B cell (primary cell): ENCODE measurements around the gene ATG16L1. TPM values are rescaled to one million over a fixed set of nuclear protein-coding genes. Genes with fewer than 3 reads are reported as not detected.

Experiments
- ATAC-seq: fragments of 200-7000 bp; cut with Tn5 transposase; one replicate; pipeline ENCODE4 v1.10.0; 2021; ENCODE audit warnings: low read depth, mild to moderate bottlenecking, moderate number of reproducible peaks, moderate library complexity
- CTCF ChIA-PET: fragments of 350-600 bp; sonication (Branson Sonifier 250); formaldehyde crosslinking; loops from one replicate; lab custom pipeline; 2021; ENCODE audit warnings: antibody characterized with exemption, inconsistent platforms; lab: Charles Lee
- POLR2A ChIA-PET: fragments of 350-600 bp; sonication (Branson Sonifier 250); formaldehyde crosslinking; loops from one replicate; lab custom pipeline; 2021; ENCODE audit warnings: antibody characterized with exemption; lab: Charles Lee
- DNase-seq: peaks from one replicate; pipeline ENCODE4 v3.0.0; 2013
- H2AFZ ChIP-seq: 2 replicates; pipeline ENCODE4 v1.6.1; 2012; ENCODE audit warnings: mild to moderate bottlenecking, low read depth, low read length; ENCODE audit not compliant: insufficient read depth, poor library complexity, severe bottlenecking
- H3K27ac ChIP-seq, 2 donors: 1 replicate in 1 of 2; 2 replicates in 1 of 2; pipeline ENCODE4 v1.5.1; 2012 to 2013; ENCODE audit warnings: low read length in 2 of 2, mild to moderate bottlenecking in 2 of 2, moderate library complexity in 1 of 2
- H3K27me3 ChIP-seq, 4 experiments: fragments of 200-600 bp in 1 of 4; sonication (generic) in 1 of 4; replicated peaks in 1 of 4; 1 replicate in 2 of 4; 2 replicates in 2 of 4; pipeline versions ENCODE4 v1.6.1 to v1.7.0; 2013 to 2016; ENCODE audit warnings: low read length in 3 of 4, mild to moderate bottlenecking in 2 of 4, mixed read lengths in 1 of 4, moderate library complexity in 1 of 4; ENCODE audit not compliant: insufficient read depth in 4 of 4, control insufficient read depth in 3 of 4; ENCODE audit errors: control extremely low read depth in 1 of 4
- H3K36me3 ChIP-seq, 2 experiments: replicated peaks in 1 of 2; 1 replicate in 1 of 2; 2 replicates in 1 of 2; pipeline versions ENCODE4 v1.6.1 to v1.7.1; 2013; ENCODE audit warnings: low read length in 1 of 2; ENCODE audit not compliant: insufficient read depth in 2 of 2, control insufficient read depth in 1 of 2; ENCODE audit errors: control extremely low read depth in 1 of 2, extremely low read depth in 1 of 2
- H3K4me1 ChIP-seq, 2 donors: fragments of 200-600 bp in 1 of 2; sonication (generic) in 1 of 2; 1 replicate in 1 of 2; 2 replicates in 1 of 2; pipeline versions ENCODE4 v1.5.1 to v1.6.1; 2013 to 2017; ENCODE audit warnings: low read length in 2 of 2; ENCODE audit not compliant: control insufficient read depth in 2 of 2, insufficient read depth in 2 of 2
- H3K4me2 ChIP-seq: replicated peaks from 2 replicates; pipeline ENCODE3; 2012; ENCODE audit warnings: mild to moderate bottlenecking, low read depth, low read length; ENCODE audit not compliant: poor library complexity, severe bottlenecking
- H3K4me3 ChIP-seq, 5 experiments: fragments of 200-600 bp in 1 of 5; sonication (generic) in 1 of 5; 1 replicate in 3 of 5; 2 replicates in 2 of 5; pipeline versions ENCODE4 v1.5.1 to v1.7.0; 2011 to 2016; ENCODE audit warnings: low read length in 4 of 5, mild to moderate bottlenecking in 4 of 5, low read depth in 2 of 5, control low read depth in 1 of 5, moderate library complexity in 1 of 5; ENCODE audit not compliant: insufficient read depth in 1 of 5; ENCODE audit errors: control extremely low read depth in 1 of 5, extremely low read depth in 1 of 5
- H3K79me2 ChIP-seq: fragments of 200-600 bp; sonication (generic); one replicate; pipeline ENCODE4 v1.6.0; 2016; ENCODE audit warnings: low read length; ENCODE audit not compliant: control insufficient read depth, insufficient read depth
- H3K9ac ChIP-seq: fragments of 200-600 bp; sonication (generic); 2 replicates; pipeline ENCODE4 v1.6.1; 2017; ENCODE audit warnings: mild to moderate bottlenecking, low read length, moderate library complexity
- H3K9me3 ChIP-seq, 3 donors: one replicate each; pipeline versions ENCODE4 v1.6.1 to v1.7.1; 2013; ENCODE audit warnings: low read length in 2 of 3; ENCODE audit not compliant: control insufficient read depth in 2 of 3, insufficient read depth in 1 of 3; ENCODE audit errors: control extremely low read depth in 1 of 3
- H4K20me1 ChIP-seq: 2 replicates; pipeline ENCODE4 v1.6.0; 2012; ENCODE audit warnings: mild to moderate bottlenecking, low read length; ENCODE audit not compliant: insufficient read depth, control insufficient read depth, poor library complexity, severe bottlenecking
- H3K27ac Mint-ChIP-seq: one replicate; pipeline ENCODE4 v1.8.0; 2021; ENCODE audit warnings: mixed read lengths
- H3K27me3 Mint-ChIP-seq: one replicate; pipeline ENCODE4 v1.8.0; 2021; ENCODE audit warnings: mixed read lengths
- H3K4me1 Mint-ChIP-seq: one replicate; pipeline ENCODE4 v1.8.0; 2021; ENCODE audit warnings: mixed read lengths
- H3K4me3 Mint-ChIP-seq: one replicate; pipeline ENCODE4 v1.8.0; 2021; ENCODE audit warnings: mixed read lengths
- H3K9me3 Mint-ChIP-seq: one replicate; pipeline ENCODE4 v1.8.0; 2022; ENCODE audit warnings: mixed read lengths; ENCODE audit not compliant: insufficient read depth
- EZH2 ChIP-seq: IDR thresholded peaks from 2 replicates; pipeline ENCODE4 v1.6.1; 2012; ENCODE audit warnings: borderline replicate concordance, low read depth, mild to moderate bottlenecking, moderate library complexity, low read length; ENCODE audit not compliant: insufficient read depth, poor library complexity, severe bottlenecking
- WGBS: methylation state at CpG from one replicate; pipeline ENCODE4 v1.1.5; 2013; ENCODE audit warnings: missing lambda C conversion rate; ENCODE audit not compliant: insufficient coverage; 5-methylcytosine and 5-hydroxymethylcytosine counted together
- intact Hi-C: fragments of 100-400 bp; cut with micrococcal nuclease; formaldehyde crosslinking; loops from one replicate; pipeline ENCODE4 v1.10.0; 2022
- polyA plus RNA-seq: library from polyadenylated mRNA; depleted of rRNA; stranded (reverse); fragments of >200 nt; gene quantifications from 2 replicates; pipeline ENCODE4 v1.2.3, GENCODE V29; 2012
- total RNA-seq, 2 donors: library from RNA; stranded (reverse); fragments of 120-200 nt in 1 of 2; gene quantifications; 1 replicate in 1 of 2; 2 replicates in 1 of 2; pipeline versions ENCODE4 v1.2.3 to v1.2.4, GENCODE V29; 2013 to 2022
- TF ChIP-seq, protein P1 (sequence below): fragments of 200-600 bp; IDR thresholded peaks from one replicate; pipeline ENCODE4 v1.8.0; 2022; ENCODE audit warnings: antibody characterized with exemption, mild to moderate bottlenecking

ATG16L1 gene
- total and polyA plus RNA-seq, 2 donors (not counting 1 experiment from before 2014, with no cell fraction given): 25.7 to 69.9 TPM

- WGBS: 100% methylated on average over 6 of the region's 6 CpGs
- no peaks in the 10 kb centered on the region for H4K20me1 ChIP-seq
- no peaks in the 10 kb centered on the region for H3K27me3 ChIP-seq
- no peaks in the 10 kb centered on the region for H3K9me3 Mint-ChIP-seq
- ChIA-PET CTCF (no interaction called here), POLR2A (no interaction called here)
- H3K4me1 Mint-ChIP-seq: peaks cover 10% of the 10 kb centered on the region
- no peak overlapping the region for H3K4me3 ChIP-seq
- TF ChIP-seq EZH2: no peak
- TF ChIP-seq, protein P1, sequence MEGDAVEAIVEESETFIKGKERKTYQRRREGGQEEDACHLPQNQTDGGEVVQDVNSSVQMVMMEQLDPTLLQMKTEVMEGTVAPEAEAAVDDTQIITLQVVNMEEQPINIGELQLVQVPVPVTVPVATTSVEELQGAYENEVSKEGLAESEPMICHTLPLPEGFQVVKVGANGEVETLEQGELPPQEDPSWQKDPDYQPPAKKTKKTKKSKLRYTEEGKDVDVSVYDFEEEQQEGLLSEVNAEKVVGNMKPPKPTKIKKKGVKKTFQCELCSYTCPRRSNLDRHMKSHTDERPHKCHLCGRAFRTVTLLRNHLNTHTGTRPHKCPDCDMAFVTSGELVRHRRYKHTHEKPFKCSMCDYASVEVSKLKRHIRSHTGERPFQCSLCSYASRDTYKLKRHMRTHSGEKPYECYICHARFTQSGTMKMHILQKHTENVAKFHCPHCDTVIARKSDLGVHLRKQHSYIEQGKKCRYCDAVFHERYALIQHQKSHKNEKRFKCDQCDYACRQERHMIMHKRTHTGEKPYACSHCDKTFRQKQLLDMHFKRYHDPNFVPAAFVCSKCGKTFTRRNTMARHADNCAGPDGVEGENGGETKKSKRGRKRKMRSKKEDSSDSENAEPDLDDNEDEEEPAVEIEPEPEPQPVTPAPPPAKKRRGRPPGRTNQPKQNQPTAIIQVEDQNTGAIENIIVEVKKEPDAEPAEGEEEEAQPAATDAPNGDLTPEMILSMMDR: no peak
- H2AFZ ChIP-seq: no peak overlapping the region
- ATAC-seq (no peak), DNase-seq (no peak)
- intact Hi-C loops: no loop called here
- no peaks in the 10 kb centered on the region for H3K9me3 ChIP-seq
- no peak overlapping the region for H3K27ac ChIP-seq
- no peak overlapping the region for H3K9ac ChIP-seq
- no peak overlapping the region for H3K4me3 Mint-ChIP-seq
- H3K79me2 ChIP-seq: no peaks in the 10 kb centered on the region
- no peak overlapping the region for H3K27ac Mint-ChIP-seq
- no peaks in the 10 kb centered on the region for H3K27me3 Mint-ChIP-seq
- H3K4me1 ChIP-seq: no peaks in the 10 kb centered on the region
- no peak overlapping the region for H3K4me2 ChIP-seq
- H3K36me3 ChIP-seq: peaks cover 0 to 15% of the 10 kb centered on the region in 2 experiments
Measured at GRCh38 chr2:233213975-233214374, 37.5 kb upstream of the ATG16L1 start.

DNA sequence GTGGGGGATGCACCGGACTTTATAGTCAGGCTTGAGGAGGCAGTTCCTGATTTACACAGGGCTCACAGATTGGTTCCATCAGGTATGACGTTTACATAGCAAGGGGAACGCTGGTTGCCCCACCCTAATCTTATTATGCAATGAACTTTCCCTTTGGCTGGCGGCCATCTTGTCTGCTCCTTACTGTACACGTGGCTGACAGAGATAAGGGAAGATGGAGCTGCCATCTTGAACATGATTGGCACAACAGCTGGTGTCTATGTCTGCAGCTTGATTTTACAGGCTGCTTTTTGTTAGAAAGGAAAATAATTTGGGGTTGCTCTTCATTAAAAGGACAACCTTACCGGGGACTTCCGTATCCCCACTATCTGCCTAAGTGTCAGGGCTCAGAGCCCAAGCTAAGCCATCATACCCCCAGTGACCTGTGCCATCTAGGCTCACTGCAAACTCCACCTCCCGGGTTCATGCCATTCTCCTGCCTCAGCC lies 33.5 kb upstream of the ATG16L1 start:
- no peak for ATAC-seq
- H2AFZ ChIP-seq: no peak overlapping the region

More for the DNA sequence above, 33.5 kb upstream of the ATG16L1 start:
- Histone ChIP-seq H4K20me1 (no peaks in the 10 kb centered on the region), H3K4me1 (no peaks in the 10 kb centered on the region), H3K27ac (no peak overlapping the region), H3K4me3 (no peak overlapping the region), H3K4me2 (no peak overlapping the region), H3K27me3 (no peaks in the 10 kb centered on the region), H3K36me3 (no peaks in the 10 kb centered on the region), H3K79me2 (no peaks in the 10 kb centered on the region), H3K9me3 (no peaks in the 10 kb centered on the region), H3K9ac (no peak overlapping the region)
- Mint-ChIP-seq H3K27me3 (no peaks in the 10 kb centered on the region), H3K4me1 (peaks cover 2% of the 10 kb centered on the region), H3K4me3 (no peak overlapping the region), H3K9me3 (no peaks in the 10 kb centered on the region), H3K27ac (no peak overlapping the region)
- TF ChIP-seq, protein P1: no peak
- TF ChIP-seq EZH2: no peak
- CTCF ChIA-PET: interaction anchor here (0.6 kb wide), 1 partner anchor 45 kb away, joined by 3 read pairs; no protein-coding TSS in a partner anchor
- DNase-seq: no peak
- intact Hi-C loops: no loop called here
- WGBS: 94% methylated on average over 3 of the region's 8 CpGs
- POLR2A ChIA-PET: no interaction called here
